Measurements from ENCODE around the gene MRPS2. TPM values are rescaled to one million over a fixed set of nuclear protein-coding genes. Genes with fewer than 3 reads are reported as not detected.

Gene MRPS2
- total and polyA plus RNA-seq, 2 experiments from 2014 or later: 83.2 to 116 TPM

DNA sequence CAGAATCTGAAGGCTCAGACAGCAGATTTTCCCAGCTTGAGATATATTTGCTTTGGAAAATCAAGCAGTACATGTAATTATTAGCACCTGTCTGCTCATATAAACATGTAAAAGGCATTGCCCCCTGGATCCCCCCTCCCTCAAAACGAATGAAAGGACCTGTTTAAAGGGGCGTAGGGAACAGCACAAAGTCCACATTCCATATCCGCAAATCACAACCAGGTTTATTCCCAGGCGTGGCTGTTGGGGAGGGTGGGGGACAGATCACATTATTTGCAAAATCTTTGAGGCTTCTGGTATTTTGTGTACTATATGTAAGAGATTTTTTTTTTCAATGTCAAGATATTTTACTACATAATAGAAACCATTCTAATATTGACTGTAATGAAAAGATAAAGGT, 8.7 kb upstream of the MRPS2 start:
- no peak overlapping the region for H3K4me3 ChIP-seq
- H3K4me2 ChIP-seq: no peak overlapping the region
- no peaks in the 10 kb centered on the region; the same call in 1 of the 3 replicates for H3K4me1 Mint-ChIP-seq
- no peak overlapping the region for H2AFZ ChIP-seq
- H3K27ac Mint-ChIP-seq: no peak overlapping the region
- H3K27ac ChIP-seq (ENCODE audit: low read depth): no peak overlapping the region
- H3K36me3 Mint-ChIP-seq (ENCODE audit: low read depth): peaks cover 12% of the 10 kb centered on the region
- TF ChIP-seq, protein P1, sequence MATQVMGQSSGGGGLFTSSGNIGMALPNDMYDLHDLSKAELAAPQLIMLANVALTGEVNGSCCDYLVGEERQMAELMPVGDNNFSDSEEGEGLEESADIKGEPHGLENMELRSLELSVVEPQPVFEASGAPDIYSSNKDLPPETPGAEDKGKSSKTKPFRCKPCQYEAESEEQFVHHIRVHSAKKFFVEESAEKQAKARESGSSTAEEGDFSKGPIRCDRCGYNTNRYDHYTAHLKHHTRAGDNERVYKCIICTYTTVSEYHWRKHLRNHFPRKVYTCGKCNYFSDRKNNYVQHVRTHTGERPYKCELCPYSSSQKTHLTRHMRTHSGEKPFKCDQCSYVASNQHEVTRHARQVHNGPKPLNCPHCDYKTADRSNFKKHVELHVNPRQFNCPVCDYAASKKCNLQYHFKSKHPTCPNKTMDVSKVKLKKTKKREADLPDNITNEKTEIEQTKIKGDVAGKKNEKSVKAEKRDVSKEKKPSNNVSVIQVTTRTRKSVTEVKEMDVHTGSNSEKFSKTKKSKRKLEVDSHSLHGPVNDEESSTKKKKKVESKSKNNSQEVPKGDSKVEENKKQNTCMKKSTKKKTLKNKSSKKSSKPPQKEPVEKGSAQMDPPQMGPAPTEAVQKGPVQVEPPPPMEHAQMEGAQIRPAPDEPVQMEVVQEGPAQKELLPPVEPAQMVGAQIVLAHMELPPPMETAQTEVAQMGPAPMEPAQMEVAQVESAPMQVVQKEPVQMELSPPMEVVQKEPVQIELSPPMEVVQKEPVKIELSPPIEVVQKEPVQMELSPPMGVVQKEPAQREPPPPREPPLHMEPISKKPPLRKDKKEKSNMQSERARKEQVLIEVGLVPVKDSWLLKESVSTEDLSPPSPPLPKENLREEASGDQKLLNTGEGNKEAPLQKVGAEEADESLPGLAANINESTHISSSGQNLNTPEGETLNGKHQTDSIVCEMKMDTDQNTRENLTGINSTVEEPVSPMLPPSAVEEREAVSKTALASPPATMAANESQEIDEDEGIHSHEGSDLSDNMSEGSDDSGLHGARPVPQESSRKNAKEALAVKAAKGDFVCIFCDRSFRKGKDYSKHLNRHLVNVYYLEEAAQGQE (IDR thresholded peaks at IDR 0.05; ENCODE audit: unreplicated experiment): no peak
- TF ChIP-seq STAT1 (IDR thresholded peaks at IDR 0.05; ENCODE audit: unreplicated experiment) (no peak), POLR2AphosphoS5 (IDR thresholded peaks at IDR 0.05; ENCODE audit: low read depth) (no peak), ZNF114 (CRISPR knock-in tag; IDR thresholded peaks at IDR 0.05) (no peak), NANOG (IDR thresholded peaks at IDR 0.05; ENCODE audit: borderline replicate concordance) (no peak), EZH2phosphoT487 (IDR thresholded peaks at IDR 0.05; ENCODE audit: unreplicated experiment) (no peak), ZNF331 (CRISPR knock-in tag; IDR thresholded peaks at IDR 0.05; ENCODE audit: low read depth) (no peak), JUNB (IDR thresholded peaks at IDR 0.05; ENCODE audit: unreplicated experiment) (no peak), EZH2 (IDR thresholded peaks at IDR 0.05; ENCODE audit: low read depth, unreplicated experiment) (no peak), CREB1 (CRISPR knock-in tag; IDR thresholded peaks at IDR 0.05; ENCODE audit: low read depth) (no peak)
- TF ChIP-seq, protein P2, sequence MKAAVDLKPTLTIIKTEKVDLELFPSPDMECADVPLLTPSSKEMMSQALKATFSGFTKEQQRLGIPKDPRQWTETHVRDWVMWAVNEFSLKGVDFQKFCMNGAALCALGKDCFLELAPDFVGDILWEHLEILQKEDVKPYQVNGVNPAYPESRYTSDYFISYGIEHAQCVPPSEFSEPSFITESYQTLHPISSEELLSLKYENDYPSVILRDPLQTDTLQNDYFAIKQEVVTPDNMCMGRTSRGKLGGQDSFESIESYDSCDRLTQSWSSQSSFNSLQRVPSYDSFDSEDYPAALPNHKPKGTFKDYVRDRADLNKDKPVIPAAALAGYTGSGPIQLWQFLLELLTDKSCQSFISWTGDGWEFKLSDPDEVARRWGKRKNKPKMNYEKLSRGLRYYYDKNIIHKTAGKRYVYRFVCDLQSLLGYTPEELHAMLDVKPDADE (IDR thresholded peaks at IDR 0.05): no peak
- TF ChIP-seq, protein P3, sequence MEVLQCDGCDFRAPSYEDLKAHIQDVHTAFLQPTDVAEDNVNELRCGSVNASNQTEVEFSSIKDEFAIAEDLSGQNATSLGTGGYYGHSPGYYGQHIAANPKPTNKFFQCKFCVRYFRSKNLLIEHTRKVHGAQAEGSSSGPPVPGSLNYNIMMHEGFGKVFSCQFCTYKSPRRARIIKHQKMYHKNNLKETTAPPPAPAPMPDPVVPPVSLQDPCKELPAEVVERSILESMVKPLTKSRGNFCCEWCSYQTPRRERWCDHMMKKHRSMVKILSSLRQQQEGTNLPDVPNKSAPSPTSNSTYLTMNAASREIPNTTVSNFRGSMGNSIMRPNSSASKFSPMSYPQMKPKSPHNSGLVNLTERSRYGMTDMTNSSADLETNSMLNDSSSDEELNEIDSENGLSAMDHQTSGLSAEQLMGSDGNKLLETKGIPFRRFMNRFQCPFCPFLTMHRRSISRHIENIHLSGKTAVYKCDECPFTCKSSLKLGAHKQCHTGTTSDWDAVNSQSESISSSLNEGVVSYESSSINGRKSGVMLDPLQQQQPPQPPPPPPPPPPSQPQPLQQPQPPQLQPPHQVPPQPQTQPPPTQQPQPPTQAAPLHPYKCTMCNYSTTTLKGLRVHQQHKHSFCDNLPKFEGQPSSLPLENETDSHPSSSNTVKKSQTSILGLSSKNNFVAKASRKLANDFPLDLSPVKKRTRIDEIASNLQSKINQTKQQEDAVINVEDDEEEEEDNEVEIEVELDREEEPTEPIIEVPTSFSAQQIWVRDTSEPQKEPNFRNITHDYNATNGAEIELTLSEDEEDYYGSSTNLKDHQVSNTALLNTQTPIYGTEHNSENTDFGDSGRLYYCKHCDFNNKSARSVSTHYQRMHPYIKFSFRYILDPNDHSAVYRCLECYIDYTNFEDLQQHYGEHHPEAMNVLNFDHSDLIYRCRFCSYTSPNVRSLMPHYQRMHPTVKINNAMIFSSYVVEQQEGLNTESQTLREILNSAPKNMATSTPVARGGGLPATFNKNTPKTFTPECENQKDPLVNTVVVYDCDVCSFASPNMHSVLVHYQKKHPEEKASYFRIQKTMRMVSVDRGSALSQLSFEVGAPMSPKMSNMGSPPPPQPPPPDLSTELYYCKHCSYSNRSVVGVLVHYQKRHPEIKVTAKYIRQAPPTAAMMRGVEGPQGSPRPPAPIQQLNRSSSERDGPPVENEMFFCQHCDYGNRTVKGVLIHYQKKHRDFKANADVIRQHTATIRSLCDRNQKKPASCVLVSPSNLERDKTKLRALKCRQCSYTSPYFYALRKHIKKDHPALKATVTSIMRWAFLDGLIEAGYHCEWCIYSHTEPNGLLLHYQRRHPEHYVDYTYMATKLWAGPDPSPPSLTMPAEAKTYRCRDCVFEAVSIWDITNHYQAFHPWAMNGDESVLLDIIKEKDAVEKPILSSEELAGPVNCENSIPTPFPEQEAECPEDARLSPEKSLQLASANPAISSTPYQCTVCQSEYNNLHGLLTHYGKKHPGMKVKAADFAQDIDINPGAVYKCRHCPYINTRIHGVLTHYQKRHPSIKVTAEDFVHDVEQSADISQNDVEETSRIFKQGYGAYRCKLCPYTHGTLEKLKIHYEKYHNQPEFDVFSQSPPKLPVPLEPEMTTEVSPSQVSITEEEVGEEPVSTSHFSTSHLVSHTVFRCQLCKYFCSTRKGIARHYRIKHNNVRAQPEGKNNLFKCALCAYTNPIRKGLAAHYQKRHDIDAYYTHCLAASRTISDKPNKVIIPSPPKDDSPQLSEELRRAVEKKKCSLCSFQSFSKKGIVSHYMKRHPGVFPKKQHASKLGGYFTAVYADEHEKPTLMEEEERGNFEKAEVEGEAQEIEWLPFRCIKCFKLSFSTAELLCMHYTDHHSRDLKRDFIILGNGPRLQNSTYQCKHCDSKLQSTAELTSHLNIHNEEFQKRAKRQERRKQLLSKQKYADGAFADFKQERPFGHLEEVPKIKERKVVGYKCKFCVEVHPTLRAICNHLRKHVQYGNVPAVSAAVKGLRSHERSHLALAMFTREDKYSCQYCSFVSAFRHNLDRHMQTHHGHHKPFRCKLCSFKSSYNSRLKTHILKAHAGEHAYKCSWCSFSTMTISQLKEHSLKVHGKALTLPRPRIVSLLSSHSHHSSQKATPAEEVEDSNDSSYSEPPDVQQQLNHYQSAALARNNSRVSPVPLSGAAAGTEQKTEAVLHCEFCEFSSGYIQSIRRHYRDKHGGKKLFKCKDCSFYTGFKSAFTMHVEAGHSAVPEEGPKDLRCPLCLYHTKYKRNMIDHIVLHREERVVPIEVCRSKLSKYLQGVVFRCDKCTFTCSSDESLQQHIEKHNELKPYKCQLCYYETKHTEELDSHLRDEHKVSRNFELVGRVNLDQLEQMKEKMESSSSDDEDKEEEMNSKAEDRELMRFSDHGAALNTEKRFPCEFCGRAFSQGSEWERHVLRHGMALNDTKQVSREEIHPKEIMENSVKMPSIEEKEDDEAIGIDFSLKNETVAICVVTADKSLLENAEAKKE (CRISPR knock-in tag; IDR thresholded peaks at IDR 0.05): no peak
- TF ChIP-seq, protein P4, sequence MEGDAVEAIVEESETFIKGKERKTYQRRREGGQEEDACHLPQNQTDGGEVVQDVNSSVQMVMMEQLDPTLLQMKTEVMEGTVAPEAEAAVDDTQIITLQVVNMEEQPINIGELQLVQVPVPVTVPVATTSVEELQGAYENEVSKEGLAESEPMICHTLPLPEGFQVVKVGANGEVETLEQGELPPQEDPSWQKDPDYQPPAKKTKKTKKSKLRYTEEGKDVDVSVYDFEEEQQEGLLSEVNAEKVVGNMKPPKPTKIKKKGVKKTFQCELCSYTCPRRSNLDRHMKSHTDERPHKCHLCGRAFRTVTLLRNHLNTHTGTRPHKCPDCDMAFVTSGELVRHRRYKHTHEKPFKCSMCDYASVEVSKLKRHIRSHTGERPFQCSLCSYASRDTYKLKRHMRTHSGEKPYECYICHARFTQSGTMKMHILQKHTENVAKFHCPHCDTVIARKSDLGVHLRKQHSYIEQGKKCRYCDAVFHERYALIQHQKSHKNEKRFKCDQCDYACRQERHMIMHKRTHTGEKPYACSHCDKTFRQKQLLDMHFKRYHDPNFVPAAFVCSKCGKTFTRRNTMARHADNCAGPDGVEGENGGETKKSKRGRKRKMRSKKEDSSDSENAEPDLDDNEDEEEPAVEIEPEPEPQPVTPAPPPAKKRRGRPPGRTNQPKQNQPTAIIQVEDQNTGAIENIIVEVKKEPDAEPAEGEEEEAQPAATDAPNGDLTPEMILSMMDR (conservative IDR thresholded peaks at IDR 0.05; ENCODE audit: low read depth in 2 of 2): no peak
- no peaks in the 10 kb centered on the region for H3K9me3 Mint-ChIP-seq
- H4K20me1 ChIP-seq (replicated peaks; ENCODE audit: insufficient read depth): no peaks in the 10 kb centered on the region; the same call in none of the 2 replicates
- no peaks in the 10 kb centered on the region for H3K4me1 ChIP-seq (ENCODE audit: insufficient read depth)
- DNase-seq (ENCODE audit: low spot score) (no peak), ATAC-seq (no peak)
- peaks cover 6% of the 10 kb centered on the region for H3K27me3 Mint-ChIP-seq (ENCODE audit: insufficient read depth, low read depth, poor library complexity)
- no peaks in the 10 kb centered on the region for H3K9me2 ChIP-seq (ENCODE audit: insufficient read depth)
- H3K79me2 ChIP-seq (replicated peaks; ENCODE audit: insufficient read depth): no peaks in the 10 kb centered on the region
- no peak overlapping the region for H3K4me3 Mint-ChIP-seq
- H3K36me3 ChIP-seq (ENCODE audit: insufficient read depth): no peaks in the 10 kb centered on the region
- H3K27me3 ChIP-seq (ENCODE audit: insufficient read depth): no peaks in the 10 kb centered on the region
- no peaks in the 10 kb centered on the region for H3F3A ChIP-seq (replicated peaks; ENCODE audit: low read depth)
